SK-N-SH treated with all-trans-retinoic acid at 6 μM for 48 hours (cell line): ENCODE results near the gene SOX6.

Source experiments
- ATAC-seq: fragments of 200-7000 bp; cut with Tn5 transposase; 3 replicates; pipeline ENCODE4 v1.9.1; 2020; ENCODE audit warnings: mild to moderate bottlenecking, moderate library complexity
- ARNTL ChIP-seq: fragments of 450-650 bp; formaldehyde crosslinking; IDR thresholded peaks from 2 replicates; pipeline ENCODE4 v1.5.0; 2020; ENCODE audit warnings: low read depth, mild to moderate bottlenecking, moderate library complexity, borderline replicate concordance
- BACH2 ChIP-seq: fragments of 250-450 bp; sonication (Bioruptor Pico); IDR thresholded peaks from 2 replicates; pipeline ENCODE4 v1.9.0; 2021; ENCODE audit warnings: mild to moderate bottlenecking, borderline replicate concordance
- CREB5 ChIP-seq: fragments of 250-450 bp; sonication (Bioruptor Pico); IDR thresholded peaks from 2 replicates; pipeline ENCODE4 v1.5.1; 2020; ENCODE audit warnings: low read depth, mild to moderate bottlenecking, moderate library complexity
- CSDC2 ChIP-seq: fragments of 250-450 bp; sonication (Bioruptor Pico); IDR thresholded peaks from 2 replicates; pipeline ENCODE4 v1.5.0; 2020; ENCODE audit warnings: mild to moderate bottlenecking, moderate library complexity
- CSRNP3 ChIP-seq: fragments of 250-450 bp; sonication (Bioruptor Pico); IDR thresholded peaks from 2 replicates; pipeline ENCODE4 v1.5.1; 2021; ENCODE audit warnings: mild to moderate bottlenecking, moderate library complexity
- ESRRG ChIP-seq: fragments of 250-450 bp; sonication (Bioruptor Pico); IDR thresholded peaks from 2 replicates; pipeline ENCODE4 v1.6.1; 2021; ENCODE audit warnings: mild to moderate bottlenecking
- GLIS3 ChIP-seq: fragments of 250-450 bp; sonication (Bioruptor Pico); IDR thresholded peaks from 2 replicates; pipeline ENCODE4 v1.5.0; 2020; ENCODE audit warnings: mild to moderate bottlenecking, moderate library complexity
- ISL1 ChIP-seq: fragments of 250-450 bp; sonication (Bioruptor Pico); IDR thresholded peaks from 2 replicates; pipeline ENCODE4 v2.1.2; 2022; ENCODE audit warnings: mild to moderate bottlenecking, moderate library complexity
- OSR1 ChIP-seq: fragments of 250-450 bp; sonication (Bioruptor Pico); IDR thresholded peaks from 2 replicates; pipeline ENCODE4 v1.8.0; 2022; ENCODE audit warnings: moderate library complexity, mild to moderate bottlenecking, inconsistent platforms
- PATZ1 ChIP-seq: fragments of 250-450 bp; sonication (Bioruptor Pico); IDR thresholded peaks from 2 replicates; pipeline ENCODE4 v1.8.0; 2020; ENCODE audit warnings: mild to moderate bottlenecking, moderate library complexity, borderline replicate concordance
- POU6F1 ChIP-seq: fragments of 250-450 bp; sonication (Bioruptor Pico); IDR thresholded peaks from 2 replicates; pipeline ENCODE4 v1.8.0; 2021; ENCODE audit warnings: low read depth, mild to moderate bottlenecking, moderate library complexity, borderline replicate concordance
- PPARA ChIP-seq: fragments of 250-450 bp; sonication (Bioruptor Pico); IDR thresholded peaks from 2 replicates; pipeline ENCODE4 v1.5.0; 2020; ENCODE audit warnings: mild to moderate bottlenecking, borderline replicate concordance
- RARB ChIP-seq: fragments of 250-450 bp; sonication (Bioruptor Pico); IDR thresholded peaks from 2 replicates; pipeline ENCODE4 v1.8.0; 2021; ENCODE audit warnings: mild to moderate bottlenecking, moderate library complexity
- SNAI2 ChIP-seq: fragments of 250-450 bp; sonication (Bioruptor Pico); IDR thresholded peaks from 2 replicates; pipeline ENCODE4 v1.5.0; 2020; ENCODE audit warnings: mild to moderate bottlenecking, moderate library complexity
- TCF4 ChIP-seq: fragments of 250-450 bp; sonication (Bioruptor Pico); IDR thresholded peaks from 2 replicates; pipeline ENCODE4 v1.8.0; 2021; ENCODE audit warnings: mild to moderate bottlenecking, moderate library complexity, borderline replicate concordance
- TOX ChIP-seq: fragments of 250-450 bp; sonication (Bioruptor Pico); IDR thresholded peaks from 2 replicates; pipeline ENCODE4 v1.8.0; 2021; ENCODE audit warnings: mild to moderate bottlenecking, moderate library complexity, borderline replicate concordance
- TSHZ2 ChIP-seq: fragments of 250-450 bp; sonication (Bioruptor Pico); IDR thresholded peaks from 2 replicates; pipeline ENCODE4 v1.5.0; 2020; ENCODE audit warnings: mild to moderate bottlenecking, moderate library complexity
- ZC3H10 ChIP-seq: fragments of 250-450 bp; sonication (Bioruptor Pico); IDR thresholded peaks from 2 replicates; pipeline ENCODE4 v1.5.1; 2021; ENCODE audit warnings: mild to moderate bottlenecking, moderate library complexity
- ZFP30 ChIP-seq: fragments of 450-650 bp; formaldehyde crosslinking; IDR thresholded peaks from 2 replicates; pipeline ENCODE4 v1.5.0; 2022; ENCODE audit warnings: mild to moderate bottlenecking, moderate library complexity
- ZNF565 ChIP-seq: fragments of 450-650 bp; formaldehyde crosslinking; conservative IDR thresholded peaks from 2 replicates; pipeline ENCODE4 v1.5.0; 2020; ENCODE audit warnings: low read depth, mild to moderate bottlenecking, moderate library complexity
- ZNF8 ChIP-seq: fragments of 450-650 bp; formaldehyde crosslinking; IDR thresholded peaks from 2 replicates; pipeline ENCODE4 v1.5.0; 2020; ENCODE audit warnings: mild to moderate bottlenecking, moderate library complexity

Gene SOX6

GRCh38 chr11:16136792-16137390 is 219.5 kb downstream of the SOX6 start:
- no peak for ATAC-seq
- TF ChIP-seq ISL1 (CRISPR knock-in tag) (no peak), SNAI2 (CRISPR knock-in tag) (no peak), OSR1 (no peak), POU6F1 (CRISPR knock-in tag) (no peak), ZNF8 (CRISPR knock-in tag) (no peak), TOX (CRISPR knock-in tag) (no peak), PATZ1 (CRISPR knock-in tag) (no peak), ZNF565 (no peak), PPARA (no peak), GLIS3 (CRISPR knock-in tag) (no peak), ESRRG (CRISPR knock-in tag) (no peak), CREB5 (CRISPR knock-in tag) (no peak), BACH2 (CRISPR knock-in tag) (no peak), CSDC2 (CRISPR knock-in tag) (no peak), ARNTL (no peak), TCF4 (CRISPR knock-in tag) (no peak)

GRCh38 chr11:16133867-16134266 is 222.5 kb downstream of the SOX6 start:
- TF ChIP-seq POU6F1 (CRISPR knock-in tag) = no peak
- no peak for TF ChIP-seq TCF4 (CRISPR knock-in tag)
- TF ChIP-seq GLIS3 (CRISPR knock-in tag) = no peak
- TF ChIP-seq, all 23 proteins: peak for 0
- no peak for ATAC-seq

- ATAC-seq = no peak
- TF ChIP-seq BACH2 (CRISPR knock-in tag) (no peak), ZC3H10 (CRISPR knock-in tag) (no peak), TSHZ2 (no peak), GLIS3 (CRISPR knock-in tag) (no peak), SNAI2 (CRISPR knock-in tag) (no peak), RARB (CRISPR knock-in tag) (no peak), PPARA (no peak), TOX (CRISPR knock-in tag) (no peak), CSDC2 (CRISPR knock-in tag) (no peak), ZNF565 (no peak), CSRNP3 (CRISPR knock-in tag) (no peak), ZFP30 (CRISPR knock-in tag) (no peak), TCF4 (CRISPR knock-in tag) (no peak), OSR1 (no peak), ARNTL (no peak)
These were observed 228.6 kb downstream of the SOX6 start for GRCh38 chr11:16127732-16128131.
